ENCODE data around the gene IL17C.
A peak's percentile ranks its signal among the peaks of the same experiment; 100 is the strongest.

Gene IL17C

GRCh38 chr16:88676502-88677242 is 38.3 kb downstream of the IL17C start:
- TF ChIP-seq PAX5 (IDR thresholded peaks at IDR 0.05; ENCODE audit: insufficient read depth, low read length, severe bottlenecking) (no peak), TAF1 (IDR thresholded peaks at IDR 0.05; ENCODE audit: low read depth, low read length) (no peak), POLR2A (IDR thresholded peaks at IDR 0.05; ENCODE audit: low read depth, low read length) (no peak), POLR2AphosphoS5 (IDR thresholded peaks at IDR 0.05; ENCODE audit: low read depth, low read length) (no peak)
- DNase-seq (ENCODE audit: insufficient read length, low spot score) (no peak), FAIRE-seq (no peak)

- TF ChIP-seq PAX5 (IDR thresholded peaks at IDR 0.05; ENCODE audit: insufficient read depth, low read length, severe bottlenecking) (no peak), SPI1 (IDR thresholded peaks at IDR 0.05; ENCODE audit: low read depth, low read length) (no peak), TAF1 (IDR thresholded peaks at IDR 0.05; ENCODE audit: low read depth, low read length) (no peak), POLR2AphosphoS5 (IDR thresholded peaks at IDR 0.05; ENCODE audit: low read depth, low read length) (no peak)
- no peak for FAIRE-seq
- no peak for DNase-seq (ENCODE audit: insufficient read length, low spot score)
Measured at GRCh38 chr16:88677721-88678120, 39.3 kb downstream of the IL17C start.

GRCh38 chr16:88678224-88678979 is 40.0 kb downstream of the IL17C start:
- no peak for DNase-seq (ENCODE audit: insufficient read length, low spot score)
- no peak for TF ChIP-seq POU2F2 (IDR thresholded peaks at IDR 0.05; ENCODE audit: low read depth, low read length)
- no peak for TF ChIP-seq SPI1 (IDR thresholded peaks at IDR 0.05; ENCODE audit: low read depth, low read length)
- no peak for TF ChIP-seq POLR2AphosphoS5 (IDR thresholded peaks at IDR 0.05; ENCODE audit: low read depth, low read length)
- no peak for TF ChIP-seq PAX5 (IDR thresholded peaks at IDR 0.05; ENCODE audit: insufficient read depth, low read length, severe bottlenecking)
- no peak for TF ChIP-seq POLR2A (IDR thresholded peaks at IDR 0.05; ENCODE audit: low read depth, low read length)
- no peak for TF ChIP-seq TAF1 (IDR thresholded peaks at IDR 0.05; ENCODE audit: low read depth, low read length)
- FAIRE-seq, result no peak

- DNase-seq (ENCODE audit: insufficient read length, low spot score) (no peak), FAIRE-seq (peak; percentile 5)
- TF ChIP-seq POU2F2 (IDR thresholded peaks at IDR 0.05; ENCODE audit: low read depth, low read length) (no peak), POLR2AphosphoS5 (IDR thresholded peaks at IDR 0.05; ENCODE audit: low read depth, low read length) (no peak), SPI1 (IDR thresholded peaks at IDR 0.05; ENCODE audit: low read depth, low read length) (no peak), TAF1 (IDR thresholded peaks at IDR 0.05; ENCODE audit: low read depth, low read length) (no peak), PAX5 (IDR thresholded peaks at IDR 0.05; ENCODE audit: insufficient read depth, low read length, severe bottlenecking) (no peak), POLR2A (IDR thresholded peaks at IDR 0.05; ENCODE audit: low read depth, low read length) (no peak)
Measured at GRCh38 chr16:88680554-88681083, 42.2 kb downstream of the IL17C start.

- peak; percentile 81 for DNase-seq (ENCODE audit: insufficient read length, low spot score)
- FAIRE-seq, result peak; percentile 98
- peak; percentile 20; the same call in 1 of the 2 replicates for TF ChIP-seq POU2F2 (IDR thresholded peaks at IDR 0.05; ENCODE audit: low read depth, low read length)
- TF ChIP-seq POLR2A (IDR thresholded peaks at IDR 0.05; ENCODE audit: low read depth, low read length), result peak; percentile 16; the same call in 1 of the 2 replicates
- TF ChIP-seq PAX5 (IDR thresholded peaks at IDR 0.05; ENCODE audit: insufficient read depth, low read length, severe bottlenecking), result no peak
Measured at GRCh38 chr16:88681084-88681680, 42.8 kb downstream of the IL17C start.

GRCh38 chr16:88681709-88682451 is 43.5 kb downstream of the IL17C start:
- DNase-seq (ENCODE audit: insufficient read length, low spot score), result peak; percentile 92
- FAIRE-seq, result no peak
- TF ChIP-seq POLR2AphosphoS5 (IDR thresholded peaks at IDR 0.05; ENCODE audit: low read depth, low read length), result peak; percentile 81
- TF ChIP-seq TAF1 (IDR thresholded peaks at IDR 0.05; ENCODE audit: low read depth, low read length), result peak; percentile 86
- TF ChIP-seq POU2F2 (IDR thresholded peaks at IDR 0.05; ENCODE audit: low read depth, low read length), result peak; percentile 77
- peak; percentile 80 for TF ChIP-seq POLR2A (IDR thresholded peaks at IDR 0.05; ENCODE audit: low read depth, low read length)
- peak; percentile 100 for TF ChIP-seq SPI1 (IDR thresholded peaks at IDR 0.05; ENCODE audit: low read depth, low read length)
- no peak for TF ChIP-seq PAX5 (IDR thresholded peaks at IDR 0.05; ENCODE audit: insufficient read depth, low read length, severe bottlenecking)

- FAIRE-seq, result no peak
- no peak for TF ChIP-seq PAX5 (IDR thresholded peaks at IDR 0.05; ENCODE audit: insufficient read depth, low read length, severe bottlenecking)
- TF ChIP-seq POLR2A (IDR thresholded peaks at IDR 0.05; ENCODE audit: low read depth, low read length), result no peak
- TF ChIP-seq SPI1 (IDR thresholded peaks at IDR 0.05; ENCODE audit: low read depth, low read length), result no peak
- TF ChIP-seq POLR2AphosphoS5 (IDR thresholded peaks at IDR 0.05; ENCODE audit: low read depth, low read length), result no peak
- TF ChIP-seq POU2F2 (IDR thresholded peaks at IDR 0.05; ENCODE audit: low read depth, low read length), result no peak
- TF ChIP-seq TAF1 (IDR thresholded peaks at IDR 0.05; ENCODE audit: low read depth, low read length), result no peak
Measured at GRCh38 chr16:88684569-88685155, 46.3 kb downstream of the IL17C start.

GRCh38 chr16:88685156-88686061 is 47.0 kb downstream of the IL17C start:
- TF ChIP-seq PAX5 (IDR thresholded peaks at IDR 0.05; ENCODE audit: insufficient read depth, low read length, severe bottlenecking) (no peak), POU2F2 (IDR thresholded peaks at IDR 0.05; ENCODE audit: low read depth, low read length) (no peak)
- FAIRE-seq (no peak), DNase-seq (ENCODE audit: insufficient read length, low spot score) (no peak)

More at GRCh38 chr16:88684569-88685155, 46.3 kb downstream of the IL17C start:
- DNase-seq (ENCODE audit: insufficient read length, low spot score), result no peak
